Measurements from ENCODE around the gene UBR1.

Gene UBR1

GRCh38 chr15:43107751-43108150 lies 1.9 kb upstream of the UBR1 start:
- no peak for DNase-seq (ENCODE audit: low read depth in 2 of 2)

GRCh38 chr15:43106486-43106829 lies 620 bp upstream of the UBR1 start:
- no peak for DNase-seq (ENCODE audit: low read depth in 2 of 2)

- DNase-seq (ENCODE audit: low read depth in 2 of 2) = peak in 1 of 2 donors; percentile 2
These were observed 631 bp downstream of the UBR1 start for GRCh38 chr15:43105077-43105736.

GRCh38 chr15:43104426-43104825 lies 1.4 kb downstream of the UBR1 start:
- DNase-seq (ENCODE audit: low read depth in 2 of 2) = no peak

- no peak for DNase-seq (ENCODE audit: low read depth in 2 of 2)
These were observed 1.9 kb downstream of the UBR1 start for GRCh38 chr15:43103907-43104306.

GRCh38 chr15:43102187-43102586 lies 3.7 kb downstream of the UBR1 start:
- DNase-seq (ENCODE audit: low read depth in 2 of 2) = no peak

- no peak for DNase-seq (ENCODE audit: low read depth in 2 of 2)
These were observed 4.9 kb downstream of the UBR1 start for GRCh38 chr15:43100971-43101370.

GRCh38 chr15:43099105-43099845 lies 6.6 kb downstream of the UBR1 start:
- no peak for DNase-seq (ENCODE audit: low read depth in 2 of 2)

- no peak for DNase-seq (ENCODE audit: low read depth in 2 of 2)
These were observed 9.4 kb downstream of the UBR1 start for GRCh38 chr15:43096411-43096810.

GRCh38 chr15:43095708-43096347 lies 10.0 kb downstream of the UBR1 start:
- DNase-seq (ENCODE audit: low read depth in 2 of 2) = no peak

GRCh38 chr15:43095243-43095642 lies 10.6 kb downstream of the UBR1 start:
- no peak for DNase-seq (ENCODE audit: low read depth in 2 of 2)

GRCh38 chr15:43094416-43095030 lies 11.3 kb downstream of the UBR1 start:
- no peak for DNase-seq (ENCODE audit: low read depth in 2 of 2)

GRCh38 chr15:43093026-43093425 lies 12.8 kb downstream of the UBR1 start:
- no peak for DNase-seq (ENCODE audit: low read depth in 2 of 2)

GRCh38 chr15:43091859-43092258 lies 14.0 kb downstream of the UBR1 start:
- DNase-seq (ENCODE audit: low read depth in 2 of 2) = no peak

GRCh38 chr15:43086551-43086950 lies 19.3 kb downstream of the UBR1 start:
- no peak for DNase-seq (ENCODE audit: low read depth in 2 of 2)

GRCh38 chr15:43085921-43086320 lies 19.9 kb downstream of the UBR1 start:
- DNase-seq (ENCODE audit: low read depth in 2 of 2) = no peak

- DNase-seq (ENCODE audit: low read depth in 2 of 2) = no peak
These were observed 23.3 kb downstream of the UBR1 start for GRCh38 chr15:43082509-43082908.

- no peak for DNase-seq (ENCODE audit: low read depth in 2 of 2)
These were observed 24.6 kb downstream of the UBR1 start for GRCh38 chr15:43081283-43081682.

- DNase-seq (ENCODE audit: low read depth in 2 of 2) = no peak
These were observed 34.4 kb downstream of the UBR1 start for GRCh38 chr15:43071451-43071850.

- DNase-seq (ENCODE audit: low read depth in 2 of 2) = no peak
These were observed 34.9 kb downstream of the UBR1 start for GRCh38 chr15:43070893-43071292.

GRCh38 chr15:43070249-43070648 lies 35.6 kb downstream of the UBR1 start:
- DNase-seq (ENCODE audit: low read depth in 2 of 2) = no peak

- DNase-seq (ENCODE audit: low read depth in 2 of 2) = no peak
These were observed 37.9 kb downstream of the UBR1 start for GRCh38 chr15:43067717-43068461.
